GM13977 (cell line): Measurements from ENCODE around the gene NR2C2AP.

Experiments
- DNase-seq: peaks from one replicate; pipeline ENCODE4 v3.0.0; 2012; ENCODE audit warnings: low spot score
- in situ Hi-C: fragments of 300-500 bp; cut with MboI; formaldehyde crosslinking; loops from one replicate; pipeline ENCODE4 v1.12.0; 2022; ENCODE audit warnings: low sequenced_read_pairs, low pct_unique_long_range_greater_than_20kb, mixed read lengths, inconsistent platforms; ENCODE audit not compliant: unreplicated experiment
- TF ChIP-seq, protein P1 (sequence below): IDR thresholded peaks from 2 replicates; pipeline ENCODE4 v1.5.1; 2012; ENCODE audit warnings: mild to moderate bottlenecking, control low read depth; ENCODE audit not compliant: insufficient read depth; ENCODE audit errors: extremely low read depth, missing control alignments

Gene NR2C2AP

DNA sequence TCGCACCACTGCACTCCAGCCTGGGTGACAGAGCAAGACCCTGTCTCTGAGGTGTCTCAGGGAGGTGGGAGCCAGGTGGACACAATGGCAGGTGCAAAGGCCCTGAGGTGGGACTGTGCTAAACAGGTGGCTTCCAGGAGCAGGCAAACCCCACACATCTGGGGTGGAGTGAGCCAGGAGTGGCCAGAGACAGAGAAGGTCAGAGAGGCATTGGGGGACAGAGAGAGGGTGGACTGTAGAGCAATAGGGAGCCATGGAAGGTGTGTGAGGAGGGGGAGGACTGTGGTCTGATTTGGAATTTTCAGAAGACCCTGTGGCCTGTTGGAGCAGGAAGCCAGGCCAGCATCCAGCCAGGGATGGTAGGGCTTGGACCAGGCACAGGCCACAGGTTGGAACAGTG lies 37.8 kb downstream of the NR2C2AP start:
- TF ChIP-seq, protein P1, sequence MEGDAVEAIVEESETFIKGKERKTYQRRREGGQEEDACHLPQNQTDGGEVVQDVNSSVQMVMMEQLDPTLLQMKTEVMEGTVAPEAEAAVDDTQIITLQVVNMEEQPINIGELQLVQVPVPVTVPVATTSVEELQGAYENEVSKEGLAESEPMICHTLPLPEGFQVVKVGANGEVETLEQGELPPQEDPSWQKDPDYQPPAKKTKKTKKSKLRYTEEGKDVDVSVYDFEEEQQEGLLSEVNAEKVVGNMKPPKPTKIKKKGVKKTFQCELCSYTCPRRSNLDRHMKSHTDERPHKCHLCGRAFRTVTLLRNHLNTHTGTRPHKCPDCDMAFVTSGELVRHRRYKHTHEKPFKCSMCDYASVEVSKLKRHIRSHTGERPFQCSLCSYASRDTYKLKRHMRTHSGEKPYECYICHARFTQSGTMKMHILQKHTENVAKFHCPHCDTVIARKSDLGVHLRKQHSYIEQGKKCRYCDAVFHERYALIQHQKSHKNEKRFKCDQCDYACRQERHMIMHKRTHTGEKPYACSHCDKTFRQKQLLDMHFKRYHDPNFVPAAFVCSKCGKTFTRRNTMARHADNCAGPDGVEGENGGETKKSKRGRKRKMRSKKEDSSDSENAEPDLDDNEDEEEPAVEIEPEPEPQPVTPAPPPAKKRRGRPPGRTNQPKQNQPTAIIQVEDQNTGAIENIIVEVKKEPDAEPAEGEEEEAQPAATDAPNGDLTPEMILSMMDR, result no peak
- in situ Hi-C loops, result loop anchor here (25.0 kb wide), 1 partner anchor 322 kb away; no protein-coding TSS in a partner anchor
- no peak for DNase-seq

- no peak for DNase-seq
- in situ Hi-C loops, result loop anchor here (25.0 kb wide), 1 partner anchor 325 kb away; no protein-coding TSS in a partner anchor
- TF ChIP-seq, protein P1, result no peak
Observed at GRCh38 chr19:19162495-19162894, 40.7 kb downstream of the NR2C2AP start.

- TF ChIP-seq, protein P1, result no peak
- peak; percentile 77 for DNase-seq
- in situ Hi-C loops, result loop anchor here (25.0 kb wide), 1 partner anchor 327 kb away; no protein-coding TSS in a partner anchor
Observed at GRCh38 chr19:19160461-19161035, 42.7 kb downstream of the NR2C2AP start.

DNA sequence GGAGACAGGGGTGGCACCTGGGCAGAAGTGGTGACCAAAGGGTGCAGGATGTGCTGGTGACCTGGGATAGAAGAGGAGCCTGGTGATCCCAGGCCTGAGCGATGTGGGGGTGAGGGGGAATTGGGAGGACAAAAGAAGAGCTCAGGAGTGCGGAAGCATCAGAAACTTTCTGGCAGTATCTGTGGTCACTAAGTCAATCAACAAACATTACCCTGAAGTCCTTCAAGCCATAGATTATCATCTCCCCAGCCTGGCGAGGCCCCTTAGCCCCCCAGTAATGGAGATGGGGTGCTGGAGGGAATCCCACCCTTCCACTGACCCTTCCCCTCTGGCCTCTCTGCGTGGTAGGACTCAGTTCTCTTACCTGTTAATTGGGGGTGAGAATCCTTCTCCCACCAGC lies 43.7 kb downstream of the NR2C2AP start:
- no peak for DNase-seq
- TF ChIP-seq, protein P1, result no peak
- in situ Hi-C loops, result loop anchor here (25.0 kb wide), 1 partner anchor 328 kb away; no protein-coding TSS in a partner anchor

GRCh38 chr19:19157808-19158207 lies 45.4 kb downstream of the NR2C2AP start:
- TF ChIP-seq, protein P1, result no peak
- DNase-seq, result no peak
- in situ Hi-C loops, result loop anchor here (25.0 kb wide), 1 partner anchor 329 kb away; no protein-coding TSS in a partner anchor

DNA sequence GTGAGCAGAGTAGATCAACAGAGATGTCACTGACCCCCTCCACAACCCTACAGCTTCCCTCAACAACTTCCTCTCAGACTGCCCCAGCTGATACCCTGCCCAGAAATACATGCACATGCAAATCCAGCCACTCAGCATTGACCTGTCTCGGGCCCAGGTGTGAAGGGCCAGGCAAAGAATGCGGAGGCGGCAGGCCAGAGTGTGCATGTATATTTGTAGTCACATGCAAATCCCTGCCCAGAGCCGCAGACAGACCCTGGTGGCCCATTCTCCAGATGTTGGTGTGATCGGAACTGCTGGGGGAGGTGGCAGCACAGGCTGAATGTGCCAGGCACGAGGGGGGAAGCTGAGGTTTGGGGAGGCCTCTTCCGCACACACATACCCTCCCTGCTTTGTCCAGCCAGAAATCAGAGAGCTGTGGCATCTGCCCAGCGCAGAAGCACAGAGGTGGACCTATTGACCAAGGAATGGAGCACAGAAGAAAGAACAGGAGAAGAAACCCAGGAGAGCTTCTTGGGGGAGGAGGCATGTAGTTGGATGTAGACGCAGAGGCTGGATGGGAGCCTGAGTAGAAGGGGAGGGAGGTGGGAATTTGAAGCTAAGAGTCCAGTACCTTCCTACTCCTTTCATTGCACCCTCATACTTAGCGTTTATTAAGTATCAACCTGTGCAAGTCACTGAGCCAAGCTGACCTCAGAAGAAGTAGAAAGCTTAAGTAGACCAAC lies 47.6 kb downstream of the NR2C2AP start:
- DNase-seq, result peak; percentile 73
- TF ChIP-seq, protein P1, result no peak
- in situ Hi-C loops, result loop anchor here (25.0 kb wide), 1 partner anchor 332 kb away; no protein-coding TSS in a partner anchor
